Measurements from ENCODE around the gene CWC25. TPM values are rescaled to one million over a fixed set of nuclear protein-coding genes. Genes with fewer than 3 reads are reported as not detected.
"Not testable (repeated sequence)": the region's sequence is repeated elsewhere in the genome, so short reads cannot be mapped to it uniquely, and the experiment has no call there.

Gene CWC25
- total RNA-seq, 4 donors from 2014 or later, result 16.5 to 27.8 (median 19.6) TPM

DNA sequence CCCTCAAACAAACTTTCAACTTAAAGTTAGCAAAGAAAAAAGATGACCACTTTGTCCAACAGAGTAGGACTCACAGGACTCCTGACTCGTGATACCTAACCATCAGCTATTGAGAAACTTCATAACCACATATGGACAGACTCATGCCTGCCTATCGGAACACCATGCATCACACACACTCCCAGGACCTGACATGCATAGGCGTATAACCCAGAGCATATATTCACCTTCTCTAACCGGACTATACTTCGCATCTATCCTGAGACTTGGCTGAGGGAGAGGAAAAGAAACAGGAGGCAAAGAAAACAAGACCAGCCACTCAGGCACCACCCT is 28.0 kb downstream of the CWC25 start:
- H3K36me3 ChIP-seq, result peaks cover 7 to 36% (median 22%) of the 10 kb centered on the region in 4 donors
- peak overlapping the region; percentile 78 to 95 (median 92) for H3K4me3 ChIP-seq
- H3K27ac ChIP-seq (replicated peaks in 1 of 4), result peak overlapping the region; percentile 97 to 100 (median 98)
- no peaks in the 10 kb centered on the region for H3K9me3 ChIP-seq
- H3K4me1 ChIP-seq, result peaks cover 29 to 49% (median 42%) of the 10 kb centered on the region in 4 donors
- no peak for TF ChIP-seq POLR2AphosphoS5 (IDR thresholded peaks at IDR 0.05)
- no peak for TF ChIP-seq POLR2A (IDR thresholded peaks at IDR 0.05; ENCODE audit: low read depth)
- intact Hi-C loops (cut with DNase I), result loop anchor here (5.0 to 10.0 kb wide), 2 partner anchors 40 to 62 kb away; partner anchors contain the start of gene CISD3
- no peaks in the 10 kb centered on the region for H3K27me3 ChIP-seq
- DNase-seq (ENCODE audit: extremely low spot score), result no peak
- 63% methylated on average over 5 of the region's 5 CpGs for WGBS

DNA sequence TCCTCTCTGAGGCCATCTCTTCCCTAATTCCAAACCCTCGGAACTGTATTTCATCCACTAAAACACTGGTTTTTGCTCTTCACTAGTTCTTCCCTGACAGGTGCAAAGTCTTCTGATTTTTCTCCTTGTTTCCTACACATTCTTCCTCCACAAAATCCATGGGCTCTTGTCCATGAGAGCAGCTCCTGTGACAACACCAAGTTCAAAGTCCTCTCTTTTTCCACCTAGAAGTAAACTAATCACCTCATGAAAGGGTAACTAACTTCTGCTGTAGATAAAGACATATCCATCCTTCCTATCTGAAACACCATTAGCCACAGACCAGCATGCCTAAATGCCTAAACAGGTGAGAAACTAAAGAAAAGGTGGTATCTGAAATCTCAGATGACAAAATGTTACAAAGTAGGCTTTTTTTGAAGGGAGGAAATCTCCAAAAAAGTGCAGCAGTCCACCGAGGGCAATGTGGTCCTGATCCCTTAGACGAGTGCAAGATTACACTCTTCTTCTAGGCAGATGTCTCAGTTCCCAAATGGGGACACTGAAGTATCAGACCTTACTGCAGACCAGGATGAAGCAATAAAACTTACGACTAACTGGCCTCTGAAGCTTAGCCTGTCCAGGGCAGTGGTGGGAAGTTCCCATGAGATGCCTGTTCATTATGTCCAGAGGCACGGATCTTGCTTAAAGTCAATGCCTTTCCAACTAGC is 28.5 kb downstream of the CWC25 start:
- no peaks in the 10 kb centered on the region for H3K9me3 ChIP-seq
- TF ChIP-seq EP300 (IDR thresholded peaks at IDR 0.05) (no peak), POLR2A (IDR thresholded peaks at IDR 0.05; ENCODE audit: low read depth) (no peak), POLR2AphosphoS5 (IDR thresholded peaks at IDR 0.05) (no peak)
- TF ChIP-seq, protein P1, sequence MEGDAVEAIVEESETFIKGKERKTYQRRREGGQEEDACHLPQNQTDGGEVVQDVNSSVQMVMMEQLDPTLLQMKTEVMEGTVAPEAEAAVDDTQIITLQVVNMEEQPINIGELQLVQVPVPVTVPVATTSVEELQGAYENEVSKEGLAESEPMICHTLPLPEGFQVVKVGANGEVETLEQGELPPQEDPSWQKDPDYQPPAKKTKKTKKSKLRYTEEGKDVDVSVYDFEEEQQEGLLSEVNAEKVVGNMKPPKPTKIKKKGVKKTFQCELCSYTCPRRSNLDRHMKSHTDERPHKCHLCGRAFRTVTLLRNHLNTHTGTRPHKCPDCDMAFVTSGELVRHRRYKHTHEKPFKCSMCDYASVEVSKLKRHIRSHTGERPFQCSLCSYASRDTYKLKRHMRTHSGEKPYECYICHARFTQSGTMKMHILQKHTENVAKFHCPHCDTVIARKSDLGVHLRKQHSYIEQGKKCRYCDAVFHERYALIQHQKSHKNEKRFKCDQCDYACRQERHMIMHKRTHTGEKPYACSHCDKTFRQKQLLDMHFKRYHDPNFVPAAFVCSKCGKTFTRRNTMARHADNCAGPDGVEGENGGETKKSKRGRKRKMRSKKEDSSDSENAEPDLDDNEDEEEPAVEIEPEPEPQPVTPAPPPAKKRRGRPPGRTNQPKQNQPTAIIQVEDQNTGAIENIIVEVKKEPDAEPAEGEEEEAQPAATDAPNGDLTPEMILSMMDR (IDR thresholded peaks at IDR 0.05), result no peak
- H3K36me3 ChIP-seq, result peaks cover 2 to 34% (median 18%) of the 10 kb centered on the region in 4 donors
- H3K27me3 ChIP-seq, result no peaks in the 10 kb centered on the region
- peak overlapping the region; percentile 97 to 100 (median 98) for H3K27ac ChIP-seq (replicated peaks in 1 of 4)
- no peak for DNase-seq (ENCODE audit: extremely low spot score)
- peak overlapping the region in 3 of 4 donors; percentile 78 to 93 (median 91) for H3K4me3 ChIP-seq
- WGBS, result 77% methylated on average over 5 of the region's 5 CpGs
- intact Hi-C loops (cut with DNase I), result loop anchor here (5.0 to 10.0 kb wide), 2 partner anchors 39 to 62 kb away; partner anchors contain the start of gene CISD3
- H3K4me1 ChIP-seq, result peaks cover 29 to 49% (median 42%) of the 10 kb centered on the region in 4 donors

DNA sequence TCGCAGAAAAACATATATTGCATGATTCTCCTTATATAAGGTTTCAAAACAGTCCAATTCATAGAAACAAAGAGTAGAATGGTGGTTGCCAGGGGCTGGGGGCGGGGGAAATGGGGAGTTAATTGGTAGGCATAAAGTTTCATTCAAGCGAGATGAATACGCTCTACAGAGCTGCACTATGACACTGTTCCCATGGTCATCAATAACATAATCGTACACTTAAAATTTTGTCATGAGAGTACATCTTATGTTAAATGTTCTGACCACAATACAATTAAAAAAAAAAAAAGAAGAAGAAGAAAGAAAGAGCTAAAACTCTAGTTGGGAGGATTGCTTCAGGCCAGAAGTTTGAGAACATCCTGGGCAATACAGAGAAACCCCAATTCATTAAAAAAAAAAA is 30.9 kb downstream of the CWC25 start:
- TF ChIP-seq, protein P1 (IDR thresholded peaks at IDR 0.05), result no peak
- no peak for TF ChIP-seq POLR2A (IDR thresholded peaks at IDR 0.05; ENCODE audit: low read depth)
- TF ChIP-seq POLR2AphosphoS5 (IDR thresholded peaks at IDR 0.05), result no peak
- no peak for TF ChIP-seq EP300 (IDR thresholded peaks at IDR 0.05)
- Histone ChIP-seq H3K9me3 (no peaks in the 10 kb centered on the region), H3K36me3 (peaks cover 0 to 27% (median 11%) of the 10 kb centered on the region in 4 donors), H3K27me3 (no peaks in the 10 kb centered on the region), H3K4me1 (peaks cover 28 to 59% (median 52%) of the 10 kb centered on the region in 4 donors), H3K4me3 (no peak overlapping the region), H3K27ac (replicated peaks in 1 of 4) (no peak overlapping the region)
- WGBS, result 94% methylated on average over 5 of the region's 5 CpGs
- DNase-seq (ENCODE audit: extremely low spot score), result no peak
- intact Hi-C loops (cut with DNase I), result loop anchor here (10.0 kb wide), 1 partner anchor 59 kb away; the partner anchor contains the start of gene CISD3

DNA sequence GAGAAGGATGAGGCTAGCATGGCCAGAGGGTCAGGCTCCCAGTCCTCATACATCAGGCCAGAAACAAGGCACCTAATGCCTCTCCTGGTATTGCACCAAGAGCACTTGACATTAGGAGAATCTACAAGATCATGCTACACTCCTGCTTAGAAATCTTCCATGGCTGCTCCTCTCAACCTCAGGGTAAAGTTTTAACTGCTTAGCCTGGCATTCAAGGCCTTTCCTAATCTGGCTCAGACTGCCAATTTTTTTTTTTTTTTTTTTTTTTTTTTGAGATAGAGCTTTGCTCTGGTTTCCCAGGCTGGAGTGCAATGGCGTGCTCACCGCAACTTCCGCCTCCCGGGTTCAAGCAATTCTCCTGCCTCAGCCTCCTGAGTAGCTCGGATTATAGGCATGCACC is 34.0 kb downstream of the CWC25 start:
- intact Hi-C loops (cut with DNase I), result loop anchor here (10.0 kb wide), 1 partner anchor 56 kb away; the partner anchor contains the start of gene CISD3
- TF ChIP-seq, protein P1 (IDR thresholded peaks at IDR 0.05), result no peak
- TF ChIP-seq EP300 (IDR thresholded peaks at IDR 0.05) (no peak), POLR2AphosphoS5 (IDR thresholded peaks at IDR 0.05) (no peak), POLR2A (IDR thresholded peaks at IDR 0.05; ENCODE audit: low read depth) (no peak)
- DNase-seq (ENCODE audit: extremely low spot score), result no peak
- peaks cover 8 to 37% (median 31%) of the 10 kb centered on the region in 4 donors for H3K4me1 ChIP-seq
- H3K36me3 ChIP-seq, result peaks cover 4 to 35% (median 19%) of the 10 kb centered on the region in 4 donors
- no peaks in the 10 kb centered on the region for H3K9me3 ChIP-seq
- no peak overlapping the region for H3K27ac ChIP-seq (replicated peaks in 1 of 4)
- H3K4me3 ChIP-seq, result no peak overlapping the region
- H3K27me3 ChIP-seq, result no peaks in the 10 kb centered on the region
- 89% methylated on average over 5 of the region's 5 CpGs for WGBS

DNA sequence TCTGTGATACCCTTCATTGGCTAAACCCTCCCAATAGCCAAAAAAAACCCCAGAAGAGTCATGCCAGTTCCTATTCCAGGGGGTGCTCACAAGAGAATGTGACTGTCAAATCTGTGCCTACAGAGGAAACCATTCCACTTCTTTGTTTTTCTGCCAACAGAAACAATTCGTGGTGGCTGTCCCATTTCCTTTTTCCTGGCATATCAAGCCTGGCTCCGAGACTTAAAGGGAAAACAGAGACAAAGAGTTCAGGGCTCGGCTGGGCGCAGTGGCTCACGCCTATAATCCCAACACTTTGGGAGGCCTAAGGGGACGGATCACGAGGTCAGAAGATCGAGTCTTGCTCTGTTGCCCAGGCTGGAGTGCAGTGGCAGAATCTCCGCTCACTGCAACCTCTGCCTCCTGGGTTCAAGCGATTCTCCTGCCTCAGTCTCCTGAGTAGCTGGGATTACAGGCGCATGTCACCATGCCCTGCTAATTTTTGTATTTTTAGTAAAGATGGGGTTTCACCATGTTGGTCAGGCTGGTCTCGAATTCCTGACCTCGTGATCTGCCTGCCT is 34.9 kb downstream of the CWC25 start:
- not testable (repeated sequence) for H3K9me3 ChIP-seq; H3K4me3 ChIP-seq; DNase-seq (ENCODE audit: extremely low spot score); H3K27me3 ChIP-seq; H3K27ac ChIP-seq (replicated peaks in 1 of 4)
- H3K36me3 ChIP-seq, result peaks cover 14 to 35% (median 27%) of the 10 kb centered on the region in 4 donors
- 84% methylated on average over 13 of the region's 13 CpGs for WGBS
- peaks cover 8 to 28% (median 22%) of the 10 kb centered on the region in 4 donors for H3K4me1 ChIP-seq
- intact Hi-C loops (cut with DNase I), result loop anchor here (10.0 kb wide), 1 partner anchor 55 kb away; the partner anchor contains the start of gene CISD3

Measured in esophagus muscularis mucosa (tissue), 4 donors.